ENCODE data around the gene LGALS16.
"Not testable (repeated sequence)": the region's sequence is repeated elsewhere in the genome, so short reads cannot be mapped to it uniquely, and the experiment has no call there.

Gene LGALS16

DNA sequence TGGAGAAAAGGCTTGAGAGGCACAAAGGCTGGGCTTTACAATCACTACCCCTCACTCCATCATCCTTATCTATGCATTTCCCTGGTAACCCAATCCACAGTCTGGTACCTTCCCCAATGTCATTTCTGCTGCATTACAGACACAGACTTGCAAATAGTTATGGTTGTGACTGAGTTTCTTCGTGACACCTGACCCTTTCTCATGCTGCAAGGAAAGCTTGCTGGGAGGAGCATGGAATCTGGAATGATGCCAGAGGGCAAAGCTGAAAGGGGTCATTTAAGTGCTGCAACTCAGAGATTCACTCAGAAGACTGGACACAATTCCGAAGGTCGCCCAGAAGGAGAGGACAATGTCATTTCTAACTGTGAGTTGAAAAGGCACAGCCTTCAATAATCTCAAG lies at the start of gene LGALS16:
TSS of gene LGALS16 (plus strand) at position 301 of the 400 bp plus-strand sequence. CDS start at position 350, 49 bp downstream.
- no peak for DNase-seq (ENCODE audit: low spot score)

GRCh38 chr19:39607021-39607420 lies 48.7 kb upstream of the LGALS16 start:
- DNase-seq (ENCODE audit: low spot score), result no peak

DNA sequence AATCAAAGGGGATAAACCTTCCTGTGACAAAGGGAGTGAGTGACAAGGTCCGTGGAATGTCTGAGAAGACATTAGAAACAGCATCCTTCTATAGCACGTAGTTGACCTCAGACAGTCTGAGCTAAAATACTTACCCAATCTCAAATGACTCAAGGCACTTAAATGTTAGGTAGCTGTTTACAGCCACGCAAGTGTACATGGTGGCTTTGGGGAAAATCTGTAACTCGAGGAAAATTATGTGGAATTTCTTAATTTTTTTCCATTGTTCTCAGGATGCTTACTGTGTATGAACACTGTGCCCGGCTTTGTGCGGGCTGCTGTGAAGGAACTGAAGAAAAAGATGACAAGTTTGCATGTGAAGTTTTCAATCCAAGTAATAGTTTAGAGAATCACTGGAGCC lies 48.2 kb upstream of the LGALS16 start:
- DNase-seq (ENCODE audit: low spot score), result no peak

- no peak for DNase-seq (ENCODE audit: low spot score)
These were observed 42.1 kb upstream of the LGALS16 start for GRCh38 chr19:39613597-39613996.

- no peak for DNase-seq (ENCODE audit: low spot score)
These were observed 38.0 kb upstream of the LGALS16 start for GRCh38 chr19:39617745-39618144.

- DNase-seq (ENCODE audit: low spot score), result no peak
These were observed 31.8 kb upstream of the LGALS16 start for GRCh38 chr19:39623946-39624345.

GRCh38 chr19:39627631-39628030 lies 28.1 kb upstream of the LGALS16 start:
- DNase-seq (ENCODE audit: low spot score), result peak; percentile 36

GRCh38 chr19:39631178-39631577 lies 24.5 kb upstream of the LGALS16 start:
- no peak for DNase-seq (ENCODE audit: low spot score)

- DNase-seq (ENCODE audit: low spot score), result no peak
These were observed 24.1 kb upstream of the LGALS16 start for GRCh38 chr19:39631626-39632025.

GRCh38 chr19:39637891-39638290 lies 17.8 kb upstream of the LGALS16 start:
- no peak for DNase-seq (ENCODE audit: low spot score)

DNA sequence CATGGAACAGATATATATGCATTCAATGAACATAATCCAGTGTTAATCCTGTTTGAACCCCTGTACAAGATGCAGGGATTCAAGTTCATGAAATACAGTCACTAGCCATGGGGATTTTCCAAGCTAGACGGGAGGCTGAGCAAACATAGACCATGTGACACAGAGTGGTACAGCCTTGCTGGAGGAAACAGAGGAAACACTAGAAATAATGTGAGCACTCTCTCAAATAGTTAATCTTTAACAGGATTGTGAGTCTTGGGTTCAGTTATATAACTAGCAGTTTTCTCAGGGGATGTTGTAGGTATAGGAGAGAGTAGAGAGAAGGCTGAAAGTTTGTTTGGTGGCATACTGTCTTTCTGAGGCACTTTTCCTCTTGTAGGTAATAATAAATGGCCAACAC lies 13.9 kb upstream of the LGALS16 start:
- no peak for DNase-seq (ENCODE audit: low spot score)

GRCh38 chr19:39643591-39643990 lies 12.1 kb upstream of the LGALS16 start:
- no peak for DNase-seq (ENCODE audit: low spot score)

DNA sequence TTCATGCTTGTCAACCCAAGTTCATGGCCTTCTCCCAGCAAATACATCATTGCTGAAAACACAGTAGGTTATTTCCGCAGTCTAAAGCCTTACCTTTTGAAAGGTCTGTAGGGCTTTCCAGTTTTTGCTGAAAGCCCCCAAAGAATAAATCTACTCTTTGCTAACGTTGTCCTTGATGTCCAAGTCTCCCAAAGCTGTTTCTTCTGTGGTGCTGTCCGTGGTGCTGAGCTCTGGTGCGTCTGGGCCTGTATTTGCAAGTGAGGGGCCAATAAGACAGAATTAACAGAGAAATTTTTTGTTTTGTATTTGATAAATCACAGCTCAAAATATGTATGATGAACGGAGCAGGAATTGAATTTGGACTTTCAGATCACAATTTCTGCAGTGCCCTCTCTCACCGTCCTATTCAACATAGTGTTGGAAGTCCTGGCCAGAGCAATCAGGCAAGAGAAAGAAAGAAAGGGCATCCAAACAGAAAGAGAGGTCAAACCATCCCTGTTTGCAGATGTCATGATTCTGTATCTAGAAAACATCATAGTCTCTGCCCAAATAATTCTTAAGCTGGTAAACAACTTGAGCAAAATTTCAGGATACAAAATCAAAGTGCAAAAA lies 9.8 kb upstream of the LGALS16 start:
- DNase-seq (ENCODE audit: low spot score), result peak; percentile 30

DNA sequence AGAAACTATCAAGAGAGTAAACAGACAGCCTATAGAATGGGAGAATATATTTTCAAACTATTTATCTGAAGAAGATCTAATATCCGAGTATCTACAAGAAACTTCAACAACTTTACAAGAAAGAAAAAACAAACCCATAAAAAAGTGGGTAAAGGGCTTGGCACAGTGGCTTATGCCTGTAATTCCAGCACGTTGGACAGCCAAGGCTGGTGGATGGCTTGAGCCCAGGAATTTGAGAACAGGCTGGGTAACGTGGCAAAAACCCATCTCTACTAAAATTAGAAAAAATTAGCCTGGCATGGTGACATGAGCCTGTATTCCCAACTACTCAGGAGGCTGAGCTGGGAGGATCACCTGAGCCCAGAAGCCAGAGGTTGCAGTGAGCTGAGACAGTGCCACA lies 7.8 kb upstream of the LGALS16 start:
- DNase-seq (ENCODE audit: low spot score), result no peak

- DNase-seq (ENCODE audit: low spot score), result no peak
These were observed 4.1 kb downstream of the LGALS16 start for GRCh38 chr19:39659791-39660190.

GRCh38 chr19:39660661-39661060 lies 4.9 kb downstream of the LGALS16 start:
- DNase-seq (ENCODE audit: low spot score), result no peak

GRCh38 chr19:39661565-39661964 lies 5.9 kb downstream of the LGALS16 start:
- no peak for DNase-seq (ENCODE audit: low spot score)

DNA sequence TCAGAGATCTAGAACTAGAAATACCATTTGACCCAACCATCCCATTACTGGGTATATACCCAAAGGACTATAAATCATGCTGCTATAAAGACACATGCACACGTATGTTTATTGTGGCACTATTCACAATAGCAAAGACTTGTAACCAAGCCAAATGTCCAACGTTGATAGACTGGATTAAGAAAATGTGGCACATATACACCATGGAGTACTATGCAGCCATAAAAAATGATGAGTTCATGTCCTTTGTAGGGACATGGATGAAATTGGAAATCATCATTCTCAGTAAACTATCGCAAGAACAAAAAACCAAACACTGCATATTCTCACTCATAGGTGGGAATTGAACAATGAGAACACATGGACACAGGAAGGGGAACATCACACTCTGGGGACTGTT lies 14.1 kb downstream of the LGALS16 start:
- not testable (repeated sequence) for DNase-seq (ENCODE audit: low spot score)

DNA sequence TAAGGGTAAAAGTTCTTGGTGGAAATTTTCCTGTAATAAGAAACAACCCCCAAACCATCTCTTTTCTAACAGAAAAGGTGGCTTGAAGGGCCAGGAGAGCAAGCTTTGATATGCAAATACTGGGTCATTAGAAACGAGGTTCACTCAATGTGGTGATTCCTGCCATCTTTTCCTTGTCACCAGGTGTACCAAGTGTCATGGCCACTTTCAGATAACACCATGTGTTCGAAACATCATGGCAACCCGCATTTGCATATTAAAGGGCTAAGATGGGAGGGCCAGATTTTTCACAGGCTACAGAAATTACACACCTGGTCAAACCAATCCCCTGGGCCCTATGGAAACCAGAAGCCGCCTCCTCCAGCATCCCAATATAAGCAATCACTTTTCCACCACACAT lies 15.3 kb downstream of the LGALS16 start:
- no peak for DNase-seq (ENCODE audit: low spot score)

GRCh38 chr19:39671739-39672363 lies 16.1 kb downstream of the LGALS16 start:
- peak; percentile 81 for DNase-seq (ENCODE audit: low spot score)

- DNase-seq (ENCODE audit: low spot score), result no peak
These were observed 16.8 kb downstream of the LGALS16 start for GRCh38 chr19:39672473-39672872.

- DNase-seq (ENCODE audit: low spot score), result peak; percentile 41
These were observed 18.1 kb downstream of the LGALS16 start for GRCh38 chr19:39673862-39674261.

DNA sequence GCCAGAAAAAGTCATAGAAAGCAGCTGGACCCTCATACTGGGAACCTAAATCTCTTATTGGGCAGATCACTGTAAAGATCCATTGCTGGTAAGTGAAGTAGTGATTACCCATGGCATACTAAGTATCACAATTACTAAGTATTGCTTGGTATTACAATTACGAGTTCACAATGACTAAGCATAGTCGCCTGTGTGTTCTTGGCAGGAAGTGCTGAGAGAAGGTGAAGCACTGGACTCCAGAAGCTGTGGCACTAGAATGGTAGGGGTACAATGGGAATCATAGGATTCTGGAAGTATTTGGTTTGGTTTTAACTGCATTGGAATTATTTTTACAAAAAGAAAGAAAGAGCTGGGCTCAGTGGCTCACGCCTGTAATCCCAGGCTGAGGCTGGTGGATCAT lies 20.3 kb downstream of the LGALS16 start:
- DNase-seq (ENCODE audit: low spot score), result no peak
